GM12801 (cell line): ENCODE measurements around the gene HMCN2.

Experiments
- CTCF ChIP-seq: IDR thresholded peaks from one replicate; pipeline ENCODE4 v1.5.1; 2011; ENCODE audit warnings: control low read depth; ENCODE audit not compliant: insufficient read length; ENCODE audit errors: extremely low read depth

Gene HMCN2

GRCh38 chr9:130387905-130388304, 122.3 kb downstream of the HMCN2 start:
- TF ChIP-seq CTCF: no peak

GRCh38 chr9:130390390-130390789, 124.8 kb downstream of the HMCN2 start:
- TF ChIP-seq CTCF: no peak

- no peak for TF ChIP-seq CTCF
These were observed 125.4 kb downstream of the HMCN2 start for GRCh38 chr9:130390986-130391385.

GRCh38 chr9:130391866-130392265, 126.3 kb downstream of the HMCN2 start:
- TF ChIP-seq CTCF: no peak

GRCh38 chr9:130393681-130394071, 128.1 kb downstream of the HMCN2 start:
- TF ChIP-seq CTCF: no peak

- TF ChIP-seq CTCF: no peak
These were observed 128.8 kb downstream of the HMCN2 start for GRCh38 chr9:130394320-130394719.

- TF ChIP-seq CTCF: no peak
These were observed 129.4 kb downstream of the HMCN2 start for GRCh38 chr9:130394814-130395470.
